Activated T-helper 2 cell treated with anti-CD3 and anti-CD28 coated beads, Interferon-gamma antibody, Interleukin-2, Interleukin-4, amounts not matched to agents 10 μg/mL and 5 μg/mL and 100 μg/mL, durations not matched to agents 14 hours and 24 hours and 36 hours (primary cell): ENCODE data around the gene WWC1. TPM values are rescaled to one million over a fixed set of nuclear protein-coding genes. Genes with fewer than 3 reads are reported as not detected.

Experiments
- DNase-seq: peaks from one replicate; pipeline ENCODE4 v3.0.0; 2021; ENCODE audit warnings: low spot score
- H3K27ac Mint-ChIP-seq: one replicate; pipeline ENCODE4 v1.8.0; 2021; ENCODE audit warnings: mixed read lengths
- H3K27me3 Mint-ChIP-seq: one replicate; pipeline ENCODE4 v1.8.0; 2021; ENCODE audit warnings: low read depth, mixed read lengths
- H3K36me3 Mint-ChIP-seq: one replicate; pipeline ENCODE4 v1.8.0; 2021; ENCODE audit warnings: low read depth, mixed read lengths
- H3K4me1 Mint-ChIP-seq: one replicate; pipeline ENCODE4 v1.8.0; 2021; ENCODE audit warnings: low read depth, mixed read lengths
- H3K4me3 Mint-ChIP-seq: one replicate; pipeline ENCODE4 v1.8.0; 2021; ENCODE audit warnings: low read depth, mild to moderate bottlenecking, moderate library complexity, mixed read lengths
- H3K9me3 Mint-ChIP-seq: one replicate; pipeline ENCODE4 v1.8.0; 2021; ENCODE audit warnings: mixed read lengths
- intact Hi-C: fragments of 100-400 bp; cut with micrococcal nuclease; formaldehyde crosslinking; loops from one replicate; pipeline ENCODE4 v1.15.1; 2023
- total RNA-seq: library from RNA; stranded (reverse); gene quantifications from 2 replicates; pipeline ENCODE4 v1.2.3, GENCODE V29; 2022

WWC1 gene
- total RNA-seq, 1 donor from 2014 or later: 0.59 TPM

DNA sequence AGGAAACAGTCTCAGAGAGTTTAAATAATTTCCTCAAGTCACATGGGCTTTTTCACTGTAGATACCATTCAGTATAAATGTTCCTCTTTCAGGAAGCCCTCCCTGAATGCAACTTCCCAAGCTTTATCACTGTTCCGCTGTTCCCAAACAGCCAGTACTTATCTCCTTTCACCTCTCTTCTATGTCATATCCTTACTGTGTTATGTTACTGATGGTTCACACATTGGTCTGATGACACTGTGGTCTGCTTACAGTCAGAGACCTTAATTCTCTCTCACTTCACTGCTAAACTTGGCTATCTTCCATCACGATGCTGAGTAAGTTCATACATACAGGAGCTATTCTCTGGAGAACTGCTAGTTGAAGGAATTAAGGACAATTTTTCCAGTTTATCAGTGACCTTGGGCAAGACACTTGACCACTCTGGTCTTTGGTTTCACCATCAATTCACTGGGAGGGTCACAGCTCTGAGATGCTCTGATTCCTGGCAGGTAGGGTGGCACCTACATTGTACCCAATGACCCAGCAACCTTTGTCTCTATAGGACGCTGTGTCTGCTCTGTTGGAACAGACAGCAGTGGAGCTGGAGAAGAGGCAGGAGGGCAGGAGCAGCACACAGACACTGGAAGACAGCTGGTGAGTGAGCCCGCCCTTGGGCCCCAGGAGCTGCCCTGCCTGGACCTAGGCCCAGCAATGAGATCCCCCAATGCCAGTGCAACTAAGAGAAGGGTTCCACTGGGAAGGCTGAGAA lies 152.7 kb downstream of the WWC1 start:
- Mint-ChIP-seq H3K4me1 (no peaks in the 10 kb centered on the region), H3K36me3 (no peaks in the 10 kb centered on the region), H3K27me3 (peaks cover 7% of the 10 kb centered on the region), H3K27ac (no peak overlapping the region), H3K9me3 (no peaks in the 10 kb centered on the region), H3K4me3 (no peak overlapping the region)
- no peak for DNase-seq
- intact Hi-C loops: no loop called here

DNA sequence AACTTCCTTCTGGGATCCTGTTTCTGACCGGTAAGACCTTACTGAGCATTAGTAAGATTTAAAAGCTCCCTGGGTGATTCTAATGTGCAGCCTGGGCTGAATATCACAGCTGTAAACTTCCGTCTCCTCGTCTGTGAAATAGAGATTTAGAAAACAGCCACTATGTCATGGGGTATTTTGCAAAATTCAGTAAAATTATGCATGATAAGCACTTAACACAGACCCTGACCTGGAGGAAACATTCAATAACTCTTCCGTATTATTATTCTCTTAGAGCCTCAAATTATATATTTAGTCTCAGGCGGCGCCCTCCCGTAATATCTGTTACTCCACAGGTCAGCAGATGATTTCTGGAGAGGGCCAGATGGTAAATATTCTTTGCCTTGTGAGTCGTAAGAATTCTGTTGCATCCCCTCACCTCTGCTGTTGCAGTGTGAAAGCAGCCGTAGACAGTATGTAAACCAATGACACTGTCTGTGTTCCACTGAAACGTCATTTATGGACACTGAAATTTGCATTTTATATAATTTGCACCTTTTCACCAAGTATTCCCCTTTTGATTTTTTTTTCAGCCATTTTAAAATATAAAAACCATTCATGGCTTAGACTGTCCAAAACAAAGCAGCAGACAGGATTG lies 155.7 kb downstream of the WWC1 start:
- Mint-ChIP-seq H3K36me3 (no peaks in the 10 kb centered on the region), H3K27ac (no peak overlapping the region), H3K27me3 (peaks cover 7% of the 10 kb centered on the region), H3K4me3 (no peak overlapping the region), H3K9me3 (no peaks in the 10 kb centered on the region), H3K4me1 (no peaks in the 10 kb centered on the region)
- no peak for DNase-seq
- intact Hi-C loops: no loop called here

DNA sequence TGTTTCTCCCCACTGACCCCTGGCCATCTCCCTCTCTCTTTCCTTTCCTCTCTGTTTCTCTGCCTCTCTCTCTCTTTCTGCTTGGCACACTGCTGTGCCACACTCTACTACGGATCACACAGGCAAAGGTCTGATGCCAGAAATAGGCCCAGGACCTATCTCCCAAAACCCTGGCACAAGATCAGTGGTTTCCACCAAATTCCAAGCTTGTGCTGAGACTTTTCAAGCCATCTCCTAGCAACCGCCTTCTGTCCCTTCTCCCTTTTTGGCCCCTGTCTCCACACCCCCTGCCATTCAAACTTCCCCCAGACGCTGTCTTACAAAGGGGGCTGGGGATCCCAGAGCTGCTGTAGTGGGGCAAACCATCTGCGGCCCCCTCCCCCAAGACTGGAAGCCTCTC lies 156.4 kb downstream of the WWC1 start:
- no peak overlapping the region for H3K27ac Mint-ChIP-seq
- peaks cover 7% of the 10 kb centered on the region for H3K27me3 Mint-ChIP-seq
- no peaks in the 10 kb centered on the region for H3K4me1 Mint-ChIP-seq
- H3K36me3 Mint-ChIP-seq: no peaks in the 10 kb centered on the region
- intact Hi-C loops: no loop called here
- DNase-seq: no peak
- H3K9me3 Mint-ChIP-seq: no peaks in the 10 kb centered on the region
- no peak overlapping the region for H3K4me3 Mint-ChIP-seq

DNA sequence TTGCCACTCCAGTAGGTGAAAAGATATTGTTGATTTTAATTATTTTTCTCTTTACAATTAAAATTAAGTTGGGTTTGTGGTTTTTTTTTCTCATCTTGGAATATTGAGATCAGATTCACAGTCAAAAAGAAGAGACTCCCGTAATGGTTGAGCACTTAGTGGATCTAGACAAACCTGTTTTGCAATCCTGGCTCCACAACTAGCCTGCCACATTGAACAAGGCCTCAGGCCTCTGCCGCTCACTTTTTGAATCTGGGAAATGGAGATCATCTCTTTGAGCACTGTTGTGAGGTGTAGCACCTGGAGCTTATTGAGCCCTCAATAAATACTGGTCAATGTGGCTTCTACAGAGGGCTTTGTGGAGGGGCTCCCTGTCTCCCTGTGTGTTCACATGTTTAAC lies 157.7 kb downstream of the WWC1 start:
- Mint-ChIP-seq H3K9me3 (no peaks in the 10 kb centered on the region), H3K4me1 (no peaks in the 10 kb centered on the region), H3K27me3 (peaks cover 6% of the 10 kb centered on the region), H3K4me3 (no peak overlapping the region), H3K36me3 (no peaks in the 10 kb centered on the region), H3K27ac (no peak overlapping the region)
- intact Hi-C loops: no loop called here
- DNase-seq: no peak

DNA sequence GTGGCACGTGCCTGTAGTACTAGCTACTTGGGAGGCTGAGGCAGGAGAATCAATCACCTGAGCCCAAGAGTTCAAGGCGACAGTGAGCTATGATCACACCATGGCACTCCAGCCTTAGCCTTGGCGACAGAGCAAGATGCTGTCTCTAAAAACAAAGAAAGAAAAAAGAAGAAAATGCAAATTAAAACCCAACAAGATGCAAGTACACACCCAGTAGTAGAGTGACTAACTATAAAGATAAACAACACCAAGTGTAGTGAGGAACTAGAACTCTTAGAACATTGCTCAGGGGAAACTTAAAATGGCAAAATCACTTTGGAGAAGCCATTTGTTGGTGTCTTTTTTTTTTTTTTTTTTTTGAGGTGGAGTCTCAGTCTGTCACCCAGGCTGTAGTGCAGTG lies 160.1 kb downstream of the WWC1 start:
- Mint-ChIP-seq H3K4me3 (no peak overlapping the region), H3K36me3 (no peaks in the 10 kb centered on the region), H3K9me3 (no peaks in the 10 kb centered on the region), H3K4me1 (no peaks in the 10 kb centered on the region), H3K27ac (no peak overlapping the region), H3K27me3 (peaks cover 6% of the 10 kb centered on the region)
- intact Hi-C loops: no loop called here
- DNase-seq: no peak

DNA sequence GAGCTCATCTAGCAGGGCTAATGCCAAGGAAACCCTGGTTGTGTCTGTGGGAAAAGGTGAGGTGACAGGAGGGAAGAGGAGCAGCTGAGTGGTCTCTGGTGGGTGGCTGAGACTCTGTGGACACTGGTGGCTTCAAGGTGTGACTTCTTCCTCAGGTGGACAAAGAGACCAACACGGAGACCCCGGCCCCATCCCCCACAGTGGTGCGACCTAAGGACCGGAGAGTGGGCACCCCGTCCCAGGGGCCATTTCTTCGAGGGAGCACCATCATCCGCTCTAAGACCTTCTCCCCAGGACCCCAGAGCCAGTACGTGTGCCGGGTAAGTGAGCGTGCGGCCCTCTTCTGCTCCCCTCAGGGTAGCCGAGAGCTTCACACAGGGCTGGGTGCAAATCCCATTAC lies 163.8 kb downstream of the WWC1 start:
- Mint-ChIP-seq H3K9me3 (no peaks in the 10 kb centered on the region), H3K27me3 (peaks cover 3% of the 10 kb centered on the region), H3K36me3 (no peaks in the 10 kb centered on the region), H3K4me3 (no peak overlapping the region), H3K4me1 (no peaks in the 10 kb centered on the region), H3K27ac (no peak overlapping the region)
- intact Hi-C loops: no loop called here
- no peak for DNase-seq

DNA sequence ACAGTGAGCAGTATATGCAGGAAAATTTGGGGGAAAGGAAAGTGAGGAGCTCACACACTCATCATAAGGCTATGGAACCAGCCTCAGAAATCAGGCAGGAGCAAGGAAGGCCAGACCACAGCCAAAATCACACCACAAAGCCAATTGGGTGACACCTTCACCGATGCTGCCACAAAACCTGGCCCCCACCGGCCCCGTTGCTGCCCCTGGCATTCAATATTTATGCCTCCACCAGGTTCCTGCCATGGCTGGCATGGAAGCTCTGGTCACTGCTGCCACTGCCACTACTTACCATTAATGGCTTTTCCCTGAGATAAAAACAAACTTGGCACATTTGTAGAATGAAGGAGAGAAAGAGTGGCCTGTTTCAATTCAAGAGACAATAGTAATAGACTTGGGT lies 166.1 kb downstream of the WWC1 start:
- intact Hi-C loops: no loop called here

DNA sequence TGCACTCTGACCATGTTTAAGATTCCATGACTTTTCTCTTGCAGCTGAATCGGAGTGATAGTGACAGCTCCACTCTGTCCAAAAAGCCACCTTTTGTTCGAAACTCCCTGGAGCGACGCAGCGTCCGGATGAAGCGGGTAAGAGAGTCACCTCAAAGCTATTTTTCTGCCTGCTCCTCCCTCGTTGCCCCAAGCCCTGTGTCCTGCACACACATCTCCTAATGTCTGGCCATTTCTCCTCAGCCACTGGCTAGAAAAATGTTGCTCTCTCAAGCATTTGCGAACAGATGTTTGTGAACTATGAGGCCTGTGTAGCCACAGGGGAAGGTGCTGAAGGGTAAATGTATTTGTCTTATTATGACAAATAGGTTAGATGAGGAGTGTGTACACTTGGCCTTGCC lies 169.2 kb downstream of the WWC1 start:
- H3K27ac Mint-ChIP-seq: no peak overlapping the region
- no peak for DNase-seq
- H3K4me3 Mint-ChIP-seq: no peak overlapping the region
- no peaks in the 10 kb centered on the region for H3K36me3 Mint-ChIP-seq
- H3K27me3 Mint-ChIP-seq: peaks cover 6% of the 10 kb centered on the region
- H3K9me3 Mint-ChIP-seq: no peaks in the 10 kb centered on the region
- intact Hi-C loops: no loop called here
- no peaks in the 10 kb centered on the region for H3K4me1 Mint-ChIP-seq

More for the DNA sequence above, 166.1 kb downstream of the WWC1 start:
- Mint-ChIP-seq H3K9me3 (no peaks in the 10 kb centered on the region), H3K4me3 (no peak overlapping the region), H3K27ac (no peak overlapping the region), H3K27me3 (peaks cover 3% of the 10 kb centered on the region), H3K4me1 (no peaks in the 10 kb centered on the region), H3K36me3 (no peaks in the 10 kb centered on the region)
- no peak for DNase-seq

DNA sequence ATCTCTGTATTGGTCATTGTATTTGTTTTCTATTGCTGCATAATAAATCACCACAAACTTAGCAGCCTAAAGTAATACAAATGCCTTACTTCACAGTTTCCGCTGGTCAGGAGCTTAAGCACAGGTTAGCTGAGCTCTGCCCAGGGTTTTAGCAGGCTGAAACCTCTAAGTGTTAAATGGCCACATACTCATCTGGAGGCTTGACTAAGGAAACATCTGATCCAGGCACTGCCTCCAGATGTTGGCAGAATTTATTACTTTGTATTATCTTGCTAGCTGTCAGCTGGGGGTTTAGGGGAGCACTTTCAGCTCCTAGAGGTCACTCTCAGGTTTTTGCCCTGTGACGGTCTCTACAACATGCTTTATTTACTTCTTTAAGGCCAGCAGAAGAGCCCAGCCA lies 171.6 kb downstream of the WWC1 start:
- no peak for DNase-seq
- H3K27ac Mint-ChIP-seq: no peak overlapping the region
- intact Hi-C loops: no loop called here
- no peaks in the 10 kb centered on the region for H3K4me1 Mint-ChIP-seq
- H3K4me3 Mint-ChIP-seq: no peak overlapping the region
- H3K36me3 Mint-ChIP-seq: no peaks in the 10 kb centered on the region
- H3K27me3 Mint-ChIP-seq: peaks cover 6% of the 10 kb centered on the region
- H3K9me3 Mint-ChIP-seq: no peaks in the 10 kb centered on the region

DNA sequence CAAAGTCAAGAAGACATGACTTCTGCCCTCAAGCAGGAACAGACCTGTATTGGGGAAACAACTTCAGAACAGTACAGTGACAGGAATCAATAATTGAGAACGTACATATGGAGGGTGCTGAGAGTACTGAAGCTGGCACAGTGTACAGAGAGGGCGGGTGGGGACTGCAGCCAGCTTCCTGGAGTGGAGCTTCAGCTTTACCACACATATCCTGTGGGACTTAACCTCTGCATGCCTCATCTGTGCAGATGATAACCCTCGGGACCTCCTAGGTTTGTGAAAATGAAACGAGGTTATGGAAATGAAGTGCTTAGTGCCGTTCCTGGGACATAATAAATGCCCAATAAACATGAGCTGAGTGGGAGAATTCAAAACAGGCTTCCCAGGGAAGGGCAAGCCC lies 172.8 kb downstream of the WWC1 start:
- no peaks in the 10 kb centered on the region for H3K9me3 Mint-ChIP-seq
- no peak overlapping the region for H3K27ac Mint-ChIP-seq
- no peak for DNase-seq
- H3K4me3 Mint-ChIP-seq: no peak overlapping the region
- peaks cover 2% of the 10 kb centered on the region for H3K27me3 Mint-ChIP-seq
- H3K4me1 Mint-ChIP-seq: no peaks in the 10 kb centered on the region
- H3K36me3 Mint-ChIP-seq: no peaks in the 10 kb centered on the region
- intact Hi-C loops: no loop called here

DNA sequence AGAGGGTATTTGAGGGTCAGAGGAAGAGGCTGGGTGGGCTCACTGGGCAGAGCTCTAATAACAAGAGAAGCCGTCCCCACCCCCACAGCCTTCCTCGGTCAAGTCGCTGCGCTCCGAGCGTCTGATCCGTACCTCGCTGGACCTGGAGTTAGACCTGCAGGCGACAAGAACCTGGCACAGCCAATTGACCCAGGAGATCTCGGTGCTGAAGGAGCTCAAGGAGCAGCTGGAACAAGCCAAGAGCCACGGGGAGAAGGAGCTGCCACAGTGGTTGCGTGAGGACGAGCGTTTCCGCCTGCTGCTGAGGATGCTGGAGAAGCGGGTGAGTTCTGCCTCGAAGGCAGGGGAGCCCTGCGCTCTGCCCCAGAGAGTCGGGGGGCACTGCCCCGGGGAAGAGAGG lies 173.2 kb downstream of the WWC1 start:
- intact Hi-C loops: no loop called here
- no peaks in the 10 kb centered on the region for H3K9me3 Mint-ChIP-seq
- H3K27me3 Mint-ChIP-seq: peaks cover 2% of the 10 kb centered on the region
- H3K27ac Mint-ChIP-seq: no peak overlapping the region
- no peaks in the 10 kb centered on the region for H3K4me1 Mint-ChIP-seq
- DNase-seq: no peak
- H3K4me3 Mint-ChIP-seq: no peak overlapping the region
- H3K36me3 Mint-ChIP-seq: no peaks in the 10 kb centered on the region

DNA sequence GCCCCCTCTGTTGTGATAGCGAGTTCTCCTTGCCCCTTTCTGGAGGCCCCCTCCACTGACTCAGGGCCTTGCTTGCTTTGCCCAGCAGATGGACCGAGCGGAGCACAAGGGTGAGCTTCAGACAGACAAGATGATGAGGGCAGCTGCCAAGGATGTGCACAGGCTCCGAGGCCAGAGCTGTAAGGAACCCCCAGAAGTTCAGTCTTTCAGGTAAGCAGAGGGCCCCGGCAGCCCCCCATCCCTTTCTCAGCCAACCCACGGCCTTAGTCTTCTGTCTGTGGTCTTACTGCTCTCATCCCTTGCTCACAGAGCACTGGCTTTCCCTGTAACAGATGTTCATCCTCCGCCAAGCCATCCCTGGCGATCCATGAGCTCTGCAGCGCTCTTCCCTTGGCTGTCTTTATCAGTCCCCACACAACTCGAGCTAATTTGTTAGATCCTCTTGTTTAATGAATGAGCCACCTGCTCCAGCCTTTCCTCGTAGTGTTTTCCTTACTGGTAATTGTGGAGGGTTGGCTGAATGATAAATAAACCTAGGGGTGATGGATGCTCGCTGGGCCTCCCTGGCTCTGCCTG lies 176.4 kb downstream of the WWC1 start:
- H3K27ac Mint-ChIP-seq: no peak overlapping the region
- intact Hi-C loops: no loop called here
- DNase-seq: no peak
- no peaks in the 10 kb centered on the region for H3K9me3 Mint-ChIP-seq
- H3K36me3 Mint-ChIP-seq: no peaks in the 10 kb centered on the region
- H3K4me1 Mint-ChIP-seq: no peaks in the 10 kb centered on the region
- peaks cover 5% of the 10 kb centered on the region for H3K27me3 Mint-ChIP-seq
- H3K4me3 Mint-ChIP-seq: no peak overlapping the region

DNA sequence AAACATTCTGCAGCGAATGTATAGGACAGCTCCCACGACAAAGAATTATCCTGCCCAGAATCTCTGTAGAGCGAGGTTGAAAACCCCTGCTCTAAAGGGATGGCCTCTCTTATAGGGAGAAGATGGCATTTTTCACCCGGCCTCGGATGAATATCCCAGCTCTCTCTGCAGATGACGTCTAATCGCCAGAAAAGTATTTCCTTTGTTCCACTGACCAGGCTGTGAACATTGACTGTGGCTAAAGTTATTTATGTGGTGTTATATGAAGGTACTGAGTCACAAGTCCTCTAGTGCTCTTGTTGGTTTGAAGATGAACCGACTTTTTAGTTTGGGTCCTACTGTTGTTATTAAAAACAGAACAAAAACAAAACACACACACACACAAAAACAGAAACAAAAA lies 177.4 kb downstream of the WWC1 start:
- no peaks in the 10 kb centered on the region for H3K9me3 Mint-ChIP-seq
- no peaks in the 10 kb centered on the region for H3K36me3 Mint-ChIP-seq
- no peak overlapping the region for H3K27ac Mint-ChIP-seq
- H3K4me3 Mint-ChIP-seq: no peak overlapping the region
- intact Hi-C loops: no loop called here
- no peak for DNase-seq
- peaks cover 6% of the 10 kb centered on the region for H3K27me3 Mint-ChIP-seq
- H3K4me1 Mint-ChIP-seq: no peaks in the 10 kb centered on the region
